GM18867 (cell line): ENCODE results near the gene FAHD1.
"Not testable (repeated sequence)": the region's sequence is repeated elsewhere in the genome, so short reads cannot be mapped to it uniquely, and the experiment has no call there.

Source experiments
- ATAC-seq: cut with Tn5 transposase; IDR thresholded peaks from one replicate; pipeline ENCODE4 v1.9.1; 2021; ENCODE audit warnings: mild to moderate bottlenecking, moderate library complexity; ENCODE audit not compliant: unreplicated experiment

FAHD1 gene

GRCh38 chr16:1788708-1789100, 38.3 kb upstream of the FAHD1 start:
- ATAC-seq: no peak

GRCh38 chr16:1789643-1790045, 37.4 kb upstream of the FAHD1 start:
- ATAC-seq: no peak

DNA sequence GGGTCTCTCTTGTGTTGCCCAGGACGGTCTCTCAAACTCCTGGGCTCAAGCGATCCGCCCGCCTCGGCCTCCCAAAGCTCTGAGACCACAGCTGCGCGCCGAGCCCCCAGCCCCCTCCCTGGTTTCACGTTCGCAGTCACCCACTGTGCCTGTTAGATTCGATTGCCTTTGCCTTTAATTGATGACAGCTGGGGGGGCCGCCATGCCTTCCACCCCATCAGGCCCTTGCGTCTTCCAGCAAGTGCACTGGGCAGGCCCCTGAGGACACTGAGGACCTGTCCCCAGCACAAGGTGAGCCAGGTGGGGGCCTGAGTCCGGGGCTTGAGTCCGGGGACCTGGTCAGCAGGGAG, 36.8 kb upstream of the FAHD1 start:
- no peak for ATAC-seq

DNA sequence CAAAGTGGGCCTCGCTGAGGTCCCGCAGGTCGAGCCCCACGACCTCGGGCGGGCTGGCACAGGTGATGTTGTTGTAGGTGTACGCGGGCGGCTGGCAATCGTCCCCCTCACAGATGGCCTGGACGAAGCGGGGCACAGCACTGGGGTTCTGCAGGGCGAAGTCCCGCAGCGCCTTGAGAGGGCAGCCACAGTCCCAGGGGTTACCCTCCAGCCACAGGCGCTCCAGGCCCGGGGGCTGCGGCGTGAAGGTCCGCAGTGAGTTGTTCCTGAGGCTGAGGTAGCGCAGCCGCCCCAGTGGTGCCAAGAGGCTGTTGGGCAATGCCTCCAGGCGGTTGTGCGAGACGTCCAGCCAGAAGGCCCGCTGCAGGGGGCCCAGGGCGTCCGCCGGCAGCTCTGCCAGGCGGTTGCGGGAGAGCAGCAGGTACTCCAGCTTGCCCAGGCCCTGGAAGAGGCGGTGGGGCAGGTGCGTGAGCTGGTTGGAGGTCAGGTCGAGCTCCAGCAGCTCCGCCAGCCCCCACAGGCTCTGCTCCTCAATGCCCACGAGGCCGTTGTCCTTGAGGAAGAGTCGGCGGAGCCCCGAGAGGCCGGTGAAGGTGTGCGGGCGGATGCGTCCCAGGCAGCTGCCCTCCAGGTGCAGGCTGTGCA, 36.3 kb upstream of the FAHD1 start:
- no peak for ATAC-seq

DNA sequence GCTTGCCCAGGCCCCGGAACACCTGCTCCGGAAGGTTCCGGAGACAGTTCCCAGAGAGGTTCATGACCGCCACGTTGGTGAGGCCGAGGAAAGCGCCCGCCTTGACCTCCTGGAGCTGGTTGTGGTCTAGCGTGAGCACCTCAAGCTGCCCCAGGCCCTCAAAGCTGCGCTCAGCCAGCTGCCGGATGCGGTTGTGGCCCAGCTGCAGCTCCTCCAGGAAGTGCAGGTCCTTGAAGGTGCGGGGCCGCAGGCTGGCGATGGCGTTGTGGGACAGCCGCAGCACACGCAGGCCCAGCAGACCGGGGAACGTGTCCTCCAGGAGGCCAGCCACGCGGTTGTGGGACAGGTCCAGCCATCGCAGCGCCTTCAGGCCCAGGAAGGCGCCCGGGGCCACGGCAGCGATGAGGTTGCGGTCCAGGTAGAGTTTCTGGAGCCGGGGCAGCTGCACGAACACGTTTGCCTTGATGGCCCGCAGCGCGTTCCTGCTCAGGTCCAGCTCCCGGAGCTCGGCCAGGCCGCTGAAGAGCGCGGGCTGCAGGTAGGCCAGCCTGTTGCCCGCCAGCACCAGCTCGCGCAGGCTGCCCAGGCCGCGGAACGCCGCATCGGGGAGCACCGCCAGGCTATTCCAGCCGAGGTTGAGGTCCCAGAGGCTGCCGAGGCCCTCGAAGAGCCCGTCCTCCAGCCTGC, 35.6 kb upstream of the FAHD1 start:
- ATAC-seq: no peak

DNA sequence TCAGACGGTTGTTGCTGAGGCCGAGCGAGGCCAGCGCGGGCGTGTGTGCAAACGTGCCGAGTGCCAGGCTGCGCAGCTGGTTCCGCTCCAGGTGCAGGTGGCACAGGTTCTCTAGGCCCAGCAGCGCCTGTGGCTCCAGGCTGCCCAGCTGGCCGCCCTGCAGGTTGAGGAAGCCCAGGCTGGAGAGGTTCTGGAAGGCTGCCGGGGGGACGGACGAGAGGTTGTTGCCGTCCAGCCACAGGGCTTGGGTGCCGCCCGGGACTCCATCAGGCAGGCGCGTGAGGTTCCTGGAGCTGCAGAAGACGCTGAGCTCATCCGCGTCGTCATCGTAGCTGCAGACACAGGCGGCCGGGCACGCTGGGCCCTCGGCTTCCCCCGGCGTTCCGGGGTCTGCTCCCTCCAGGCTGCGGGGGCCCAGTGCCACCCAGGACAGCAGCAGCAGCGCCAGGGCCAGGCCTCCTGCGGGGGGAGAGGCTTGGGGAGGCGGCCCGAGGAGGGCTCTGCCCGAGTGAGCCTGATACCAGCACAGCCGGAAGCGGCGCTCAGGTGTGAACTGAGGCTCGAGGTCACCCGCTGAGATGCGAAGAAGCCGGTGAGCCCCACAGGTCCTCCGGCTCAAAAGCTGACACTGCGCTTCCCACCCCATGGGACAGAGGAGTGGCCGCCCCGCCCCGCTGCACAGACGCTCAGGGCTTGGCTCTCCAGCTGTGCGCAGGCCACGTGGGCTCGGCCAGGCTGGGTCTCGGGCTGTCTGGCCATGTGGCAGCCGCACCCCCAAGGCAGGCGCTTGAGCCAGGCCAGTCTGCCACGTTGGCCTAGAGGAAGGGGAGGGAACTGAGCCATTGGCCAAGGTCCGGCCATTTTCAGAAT, 34.8 kb upstream of the FAHD1 start:
- no peak for ATAC-seq

DNA sequence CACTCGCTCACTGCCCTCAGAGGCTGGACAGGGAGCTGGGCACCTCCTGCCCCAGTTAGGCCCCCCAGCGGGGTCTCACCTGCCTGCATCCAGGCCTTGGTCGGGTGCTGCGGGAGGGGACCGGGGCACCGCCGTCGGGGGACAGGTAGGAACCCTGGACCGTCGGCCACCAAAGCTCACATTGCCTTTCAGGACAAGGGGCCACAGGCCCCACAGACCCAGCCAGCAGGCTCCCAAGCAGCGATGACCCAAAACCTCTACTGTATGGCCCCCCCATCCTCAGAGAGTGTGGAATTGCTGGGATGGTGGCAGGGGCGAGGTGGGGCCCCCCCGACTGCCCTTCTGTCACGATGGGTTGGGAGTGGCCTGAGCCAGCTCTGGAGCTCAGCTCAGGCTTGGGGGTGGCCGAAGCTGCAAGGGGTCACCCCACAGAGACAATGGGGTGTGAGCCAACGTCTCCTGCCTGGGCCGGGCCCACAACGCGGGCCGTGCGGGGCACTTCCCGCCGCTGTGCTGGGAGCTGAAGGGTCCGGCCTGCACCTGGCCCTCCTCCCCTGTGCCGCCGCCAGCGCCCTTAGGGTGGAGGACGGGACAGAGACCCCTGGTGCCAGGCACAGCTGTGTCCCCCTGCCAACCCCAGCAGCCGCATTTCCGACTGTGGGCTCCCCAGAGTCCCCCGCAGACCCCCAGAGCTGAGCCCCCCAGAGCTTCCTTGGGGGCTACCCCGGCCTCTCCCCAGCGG, 34.0 kb upstream of the FAHD1 start:
- no peak for ATAC-seq

- ATAC-seq: no peak
Measured at GRCh38 chr16:1793578-1794220, 33.3 kb upstream of the FAHD1 start, which contains the start of gene IGFALS. Gene IGFALS (minus strand): TSS chr16:1793705. CDS start chr16:1793652, 53 bp downstream.

DNA sequence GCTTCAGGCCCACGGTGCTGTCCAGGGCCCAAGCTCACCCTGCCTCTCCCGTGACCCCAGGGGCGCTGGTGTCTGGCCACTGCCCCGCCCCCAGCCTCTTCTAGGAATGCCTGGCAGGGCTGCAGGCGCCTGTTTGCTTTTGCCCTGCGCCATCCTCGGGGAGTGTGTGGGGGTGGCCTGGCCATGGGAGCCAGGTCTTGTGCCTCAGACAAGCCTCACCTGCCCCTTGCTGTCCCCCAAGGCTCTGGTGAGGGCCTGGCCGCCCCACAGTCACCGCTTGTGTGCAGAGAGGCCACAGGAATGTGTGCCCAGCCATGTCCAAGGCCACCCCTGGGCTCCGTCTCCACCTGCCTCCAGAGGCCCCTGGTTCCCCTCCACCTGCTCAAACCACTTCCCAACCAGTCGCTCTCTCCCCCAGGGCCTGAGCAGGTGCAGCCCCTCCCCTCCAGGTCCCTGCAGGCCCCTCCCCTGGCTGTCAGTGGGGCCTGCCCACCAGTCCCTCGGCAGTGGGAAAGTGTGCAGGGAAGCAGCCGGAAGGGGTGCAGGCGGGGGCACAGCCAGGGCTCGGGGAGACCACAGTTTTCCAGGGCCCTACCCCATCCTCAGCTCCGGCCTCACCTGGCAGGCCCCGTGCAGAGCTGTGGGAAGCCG, 32.7 kb upstream of the FAHD1 start:
- no peak for ATAC-seq

GRCh38 chr16:1794908-1795666, 31.9 kb upstream of the FAHD1 start:
- ATAC-seq: no peak

- ATAC-seq: not testable (repeated sequence)
Measured at GRCh38 chr16:1799263-1799662, 27.7 kb upstream of the FAHD1 start.

DNA sequence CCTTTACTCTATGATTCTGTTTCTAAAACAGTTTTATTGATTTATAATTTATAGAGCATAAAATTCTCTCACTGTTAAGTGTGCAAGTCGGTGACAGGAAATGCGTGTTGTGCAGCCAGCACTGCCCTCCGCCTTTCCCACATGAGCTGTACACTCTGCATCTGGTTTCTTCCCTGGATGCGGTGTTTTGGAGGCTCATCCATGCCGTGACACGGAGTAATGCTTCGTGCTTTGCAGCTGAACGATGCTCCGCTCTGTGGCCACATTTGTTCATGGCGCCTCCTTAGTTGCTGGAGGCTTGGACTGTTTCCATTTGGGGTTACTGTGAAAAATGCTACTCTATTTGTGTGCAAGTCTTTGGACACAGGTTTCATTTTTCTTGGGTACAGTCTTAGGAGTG, 26.3 kb upstream of the FAHD1 start:
- no peak for ATAC-seq

DNA sequence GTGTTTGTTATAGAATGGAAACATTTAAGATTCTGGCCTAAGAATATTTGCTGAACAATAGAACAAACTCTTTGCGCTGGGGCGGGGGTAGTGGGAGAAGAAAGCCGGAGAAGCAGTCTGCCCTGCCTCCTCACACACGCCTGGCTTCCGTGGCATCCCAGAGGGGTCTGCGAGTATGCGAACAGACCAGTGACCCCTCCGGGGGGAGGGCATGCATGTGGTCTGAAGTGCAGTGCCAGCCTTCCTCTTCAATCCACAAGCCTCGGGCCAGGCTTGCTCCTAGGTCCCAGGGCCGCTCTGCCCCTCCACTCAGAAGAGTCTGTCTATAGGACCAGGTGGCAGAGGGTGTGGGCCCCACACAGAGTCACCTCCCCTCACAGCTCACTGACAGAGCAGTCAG, 19.4 kb upstream of the FAHD1 start:
- no peak for ATAC-seq

- ATAC-seq: no peak
Measured at GRCh38 chr16:1808691-1809090, 18.3 kb upstream of the FAHD1 start.

GRCh38 chr16:1809281-1809801, 17.7 kb upstream of the FAHD1 start:
- no peak for ATAC-seq

DNA sequence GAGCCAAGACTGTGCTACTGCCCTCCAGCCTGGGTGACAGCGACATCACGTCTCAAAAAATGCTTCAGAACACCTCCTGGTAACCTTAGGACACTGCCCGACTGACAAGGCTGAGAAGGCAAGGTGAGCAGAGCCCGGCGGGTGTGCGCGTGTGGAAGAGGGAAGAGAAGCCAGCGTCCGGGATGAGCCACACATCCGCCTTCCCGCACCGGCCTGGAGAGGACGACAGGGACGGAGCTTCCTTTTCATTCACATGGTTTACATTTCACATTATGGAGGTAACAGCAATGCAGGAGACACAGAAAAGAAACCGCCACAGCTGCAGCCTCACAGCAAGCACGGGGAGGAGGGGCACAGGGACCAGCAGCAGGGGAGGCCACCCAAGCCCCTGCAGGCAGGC, 16.9 kb upstream of the FAHD1 start:
- no peak for ATAC-seq

DNA sequence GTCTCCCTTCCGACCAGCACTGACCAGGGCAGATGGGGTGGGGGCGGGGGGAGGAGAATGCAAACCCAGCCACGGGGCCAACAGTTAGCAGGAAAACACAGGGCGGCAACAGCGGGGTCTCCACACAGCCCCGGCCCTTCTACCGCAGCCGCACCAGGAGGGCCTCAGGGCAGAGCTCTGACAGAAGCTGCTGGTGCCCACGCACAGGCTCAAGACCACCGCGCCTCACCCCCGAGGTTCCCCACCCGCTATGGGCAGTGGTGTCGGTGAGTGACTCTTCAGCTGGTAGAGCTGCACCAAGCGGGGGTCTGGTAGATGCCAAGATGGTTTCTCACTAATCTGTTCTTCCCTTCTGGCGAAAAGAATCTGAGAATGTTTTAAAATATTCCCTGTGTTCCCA, 16.5 kb upstream of the FAHD1 start:
- no peak for ATAC-seq

DNA sequence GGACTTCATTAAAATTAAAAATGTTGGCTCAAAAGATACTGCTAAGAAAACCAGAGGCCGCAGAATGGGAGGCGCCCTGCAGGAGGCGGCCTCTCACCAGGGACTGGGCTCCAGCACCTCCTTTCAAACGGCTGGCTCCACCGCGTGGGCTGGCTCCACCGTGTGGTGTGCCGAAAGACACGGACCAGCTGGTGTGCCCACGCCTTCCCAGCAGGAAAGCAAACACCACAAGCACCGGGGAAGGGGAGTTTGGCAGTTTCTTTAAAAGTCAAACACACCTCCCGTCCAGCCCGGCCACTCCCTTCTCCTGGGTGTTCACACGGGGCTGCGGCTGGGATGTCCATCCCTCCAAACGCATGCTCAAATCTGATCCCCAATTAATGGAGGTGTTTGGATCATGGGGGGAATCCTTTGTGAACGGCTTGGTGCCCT, 14.3 kb upstream of the FAHD1 start:
- ATAC-seq: no peak

DNA sequence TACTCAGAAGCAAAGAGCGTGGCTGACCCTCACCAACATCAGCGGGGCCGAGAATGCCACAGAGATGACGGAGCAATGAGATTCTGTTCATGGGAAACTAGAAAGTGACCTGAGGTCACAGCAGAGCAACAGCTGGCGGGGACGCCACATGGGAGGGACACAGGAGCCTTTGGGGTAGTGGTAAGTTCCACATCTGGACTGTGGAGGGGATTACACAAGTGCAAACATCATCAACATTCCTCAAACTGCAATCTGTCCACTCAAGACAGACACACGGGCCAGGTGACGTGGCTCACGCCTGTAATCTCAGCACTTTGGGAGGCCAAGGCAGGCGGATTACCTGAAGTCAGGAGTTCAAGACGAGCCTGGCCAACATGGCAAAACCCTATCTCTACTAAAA, 11.5 kb upstream of the FAHD1 start:
- ATAC-seq: no peak
